Vagina (tissue), 2 donors: ENCODE measurements around the gene FAM163B. TPM values are rescaled to one million over a fixed set of nuclear protein-coding genes. Genes with fewer than 3 reads are reported as not detected.

Experiments used
- DNase-seq, 2 donors: peaks; one replicate each; pipeline ENCODE4 v3.0.0-alpha.2; 2017; ENCODE audit errors: extremely low spot score in 2 of 2
- H3K27ac ChIP-seq: fragments of 200-600 bp; sonication (generic); one replicate; pipeline ENCODE4 v1.5.1; 2019
- H3K27me3 ChIP-seq: fragments of 200-600 bp; sonication (generic); one replicate; pipeline ENCODE4 v1.5.1; 2019
- H3K36me3 ChIP-seq, 2 donors: fragments of 200-600 bp; sonication (generic); one replicate each; pipeline ENCODE4 v1.5.1; 2017 to 2019
- H3K4me1 ChIP-seq: fragments of 200-600 bp; sonication (generic); one replicate; pipeline ENCODE4 v1.5.1; 2019
- H3K4me3 ChIP-seq, 2 donors: fragments of 200-600 bp; sonication (generic); 1 replicate in 1 of 2; 2 replicates in 1 of 2; pipeline ENCODE4 v1.5.1; 2016 to 2019
- H3K9me3 ChIP-seq: fragments of 200-600 bp; sonication (generic); one replicate; pipeline ENCODE4 v1.5.1; 2019
- POLR2A ChIP-seq, 2 donors: fragments of 450-650 bp; IDR thresholded peaks; one replicate each; pipeline ENCODE4 v1.6.1; 2017; ENCODE audit warnings: antibody characterized with exemption in 2 of 2, mild to moderate bottlenecking in 2 of 2, moderate library complexity in 2 of 2
- POLR2AphosphoS5 ChIP-seq, 2 donors: sonication (generic); formaldehyde crosslinking; IDR thresholded peaks; one replicate each; pipeline ENCODE4 v1.9.0; 2017; ENCODE audit warnings: antibody characterized with exemption in 2 of 2, mild to moderate bottlenecking in 2 of 2, low read depth in 1 of 2; ENCODE audit not compliant: insufficient read depth in 1 of 2
- intact Hi-C: fragments of 100-400 bp; cut with DNase I; formaldehyde crosslinking; loops from one replicate; pipeline ENCODE4 v1.15.1; 2023
- total RNA-seq: library from RNA; depleted of rRNA; stranded (reverse); fragments of >200 nt; gene quantifications from one replicate; pipeline ENCODE4 v1.2.3, GENCODE V29; 2016
- TF ChIP-seq, protein P1 (sequence below), 3 experiments: fragments of 450-650 bp in 2 of 3; fragments of 200-600 bp in 1 of 3; sonication (generic) in 1 of 3; IDR thresholded peaks; one replicate each; pipeline ENCODE4 v1.5.1; 2017 to 2019; ENCODE audit warnings: antibody characterized with exemption in 3 of 3, mild to moderate bottlenecking in 2 of 3, moderate library complexity in 2 of 3

FAM163B gene
- total RNA-seq, 1 donor from 2014 or later, result not detected

DNA sequence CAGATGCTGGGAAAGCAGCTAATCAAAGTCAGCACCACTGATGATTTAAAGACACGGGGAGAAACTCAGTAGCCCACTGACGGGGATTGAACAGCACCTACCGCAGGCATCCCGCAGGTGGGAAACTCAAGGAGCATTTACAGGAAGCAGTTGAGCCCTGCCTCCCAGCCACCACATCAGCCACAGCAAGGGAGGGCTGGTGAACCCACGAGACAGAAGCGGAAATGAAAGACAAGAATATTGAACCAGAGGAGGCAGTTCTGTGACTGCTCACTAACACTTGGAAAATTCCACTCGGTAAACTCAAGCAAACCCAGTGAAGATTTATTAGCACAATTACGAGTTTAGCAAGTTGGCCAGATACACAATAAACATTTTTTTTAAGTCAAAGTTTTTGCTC is 10.6 kb upstream of the FAM163B start:
- Histone ChIP-seq H3K9me3 (no peaks in the 10 kb centered on the region), H3K27ac (no peak overlapping the region), H3K4me3 (no peak overlapping the region), H3K27me3 (no peaks in the 10 kb centered on the region), H3K4me1 (no peaks in the 10 kb centered on the region), H3K36me3 (no peaks in the 10 kb centered on the region)
- intact Hi-C loops, result no loop called here
- TF ChIP-seq, protein P1, sequence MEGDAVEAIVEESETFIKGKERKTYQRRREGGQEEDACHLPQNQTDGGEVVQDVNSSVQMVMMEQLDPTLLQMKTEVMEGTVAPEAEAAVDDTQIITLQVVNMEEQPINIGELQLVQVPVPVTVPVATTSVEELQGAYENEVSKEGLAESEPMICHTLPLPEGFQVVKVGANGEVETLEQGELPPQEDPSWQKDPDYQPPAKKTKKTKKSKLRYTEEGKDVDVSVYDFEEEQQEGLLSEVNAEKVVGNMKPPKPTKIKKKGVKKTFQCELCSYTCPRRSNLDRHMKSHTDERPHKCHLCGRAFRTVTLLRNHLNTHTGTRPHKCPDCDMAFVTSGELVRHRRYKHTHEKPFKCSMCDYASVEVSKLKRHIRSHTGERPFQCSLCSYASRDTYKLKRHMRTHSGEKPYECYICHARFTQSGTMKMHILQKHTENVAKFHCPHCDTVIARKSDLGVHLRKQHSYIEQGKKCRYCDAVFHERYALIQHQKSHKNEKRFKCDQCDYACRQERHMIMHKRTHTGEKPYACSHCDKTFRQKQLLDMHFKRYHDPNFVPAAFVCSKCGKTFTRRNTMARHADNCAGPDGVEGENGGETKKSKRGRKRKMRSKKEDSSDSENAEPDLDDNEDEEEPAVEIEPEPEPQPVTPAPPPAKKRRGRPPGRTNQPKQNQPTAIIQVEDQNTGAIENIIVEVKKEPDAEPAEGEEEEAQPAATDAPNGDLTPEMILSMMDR (IDR thresholded peaks at IDR 0.05), result no peak
- TF ChIP-seq POLR2A (IDR thresholded peaks at IDR 0.05) (no peak), POLR2AphosphoS5 (IDR thresholded peaks at IDR 0.05; ENCODE audit: insufficient read depth in 1 of 2, low read depth in 1 of 2) (no peak)
- no peak for DNase-seq

DNA sequence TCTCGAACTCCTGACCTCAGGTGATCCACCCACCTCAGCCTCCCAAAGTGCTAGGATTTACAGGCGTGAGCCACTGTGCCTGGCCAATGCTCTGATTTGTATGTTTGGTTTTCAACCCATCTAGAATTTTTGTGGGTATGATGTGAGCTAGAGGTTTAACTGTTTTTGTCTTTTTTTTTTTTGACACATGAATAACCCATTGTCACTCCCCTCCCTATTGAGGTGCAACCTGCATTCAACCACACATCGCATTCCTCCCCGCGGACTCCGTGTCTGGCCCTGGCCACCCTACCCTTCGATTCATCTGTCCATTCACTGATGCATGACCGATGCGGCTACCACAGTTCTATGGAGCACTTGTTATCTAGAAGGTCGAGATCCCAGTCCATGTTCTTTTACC is 9.5 kb upstream of the FAM163B start:
- TF ChIP-seq POLR2A (IDR thresholded peaks at IDR 0.05) (no peak), POLR2AphosphoS5 (IDR thresholded peaks at IDR 0.05; ENCODE audit: insufficient read depth in 1 of 2, low read depth in 1 of 2) (no peak)
- TF ChIP-seq, protein P1 (IDR thresholded peaks at IDR 0.05), result no peak
- intact Hi-C loops, result no loop called here
- H3K4me1 ChIP-seq, result no peaks in the 10 kb centered on the region
- H3K27ac ChIP-seq, result no peak overlapping the region
- H3K9me3 ChIP-seq, result no peaks in the 10 kb centered on the region
- no peak for DNase-seq
- H3K4me3 ChIP-seq, result no peak overlapping the region
- no peaks in the 10 kb centered on the region for H3K36me3 ChIP-seq
- no peaks in the 10 kb centered on the region for H3K27me3 ChIP-seq

DNA sequence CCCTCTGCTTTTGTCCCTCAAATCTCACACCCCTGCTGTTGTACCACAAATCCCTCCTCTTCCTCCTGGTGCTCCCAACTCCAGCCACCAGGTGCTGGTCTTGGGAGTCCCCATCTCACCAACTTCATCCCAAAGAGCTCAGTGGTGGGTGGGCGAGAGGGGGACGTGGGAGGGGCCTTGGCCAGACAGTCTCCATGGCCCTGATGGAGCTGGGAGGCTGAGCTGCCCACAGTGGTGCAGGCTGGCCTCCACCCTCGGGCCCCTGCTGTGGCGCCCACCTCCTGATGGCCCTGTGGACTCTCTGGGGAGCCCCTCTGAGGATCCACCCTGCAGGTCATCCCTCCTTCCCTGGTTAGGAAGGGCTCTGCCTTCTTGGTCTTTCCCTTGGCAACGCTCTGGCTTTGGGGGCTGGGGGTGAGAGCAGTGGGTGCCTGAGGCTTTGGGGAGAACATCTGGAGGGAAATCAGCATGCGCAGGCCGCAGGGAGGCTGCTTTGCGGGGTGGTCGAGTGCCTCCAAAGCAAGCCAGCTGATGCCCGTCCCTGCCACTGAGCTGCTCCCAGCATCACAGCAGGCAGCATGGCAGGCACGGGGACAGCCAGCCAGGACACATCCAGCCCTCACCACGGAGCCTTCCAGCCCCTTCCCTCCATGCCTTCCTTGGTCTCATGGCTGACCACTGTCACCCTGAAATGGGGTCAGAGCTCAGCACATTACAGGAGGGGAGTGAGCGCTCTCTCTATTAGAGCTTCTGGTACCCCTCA is 7.6 kb upstream of the FAM163B start:
- Histone ChIP-seq H3K27ac (no peak overlapping the region), H3K27me3 (no peaks in the 10 kb centered on the region), H3K36me3 (no peaks in the 10 kb centered on the region), H3K4me1 (no peaks in the 10 kb centered on the region), H3K4me3 (no peak overlapping the region), H3K9me3 (no peaks in the 10 kb centered on the region)
- TF ChIP-seq, protein P1 (IDR thresholded peaks at IDR 0.05), result no peak
- no peak for TF ChIP-seq POLR2AphosphoS5 (IDR thresholded peaks at IDR 0.05; ENCODE audit: insufficient read depth in 1 of 2, low read depth in 1 of 2)
- TF ChIP-seq POLR2A (IDR thresholded peaks at IDR 0.05), result no peak
- no peak for DNase-seq
- intact Hi-C loops, result no loop called here

DNA sequence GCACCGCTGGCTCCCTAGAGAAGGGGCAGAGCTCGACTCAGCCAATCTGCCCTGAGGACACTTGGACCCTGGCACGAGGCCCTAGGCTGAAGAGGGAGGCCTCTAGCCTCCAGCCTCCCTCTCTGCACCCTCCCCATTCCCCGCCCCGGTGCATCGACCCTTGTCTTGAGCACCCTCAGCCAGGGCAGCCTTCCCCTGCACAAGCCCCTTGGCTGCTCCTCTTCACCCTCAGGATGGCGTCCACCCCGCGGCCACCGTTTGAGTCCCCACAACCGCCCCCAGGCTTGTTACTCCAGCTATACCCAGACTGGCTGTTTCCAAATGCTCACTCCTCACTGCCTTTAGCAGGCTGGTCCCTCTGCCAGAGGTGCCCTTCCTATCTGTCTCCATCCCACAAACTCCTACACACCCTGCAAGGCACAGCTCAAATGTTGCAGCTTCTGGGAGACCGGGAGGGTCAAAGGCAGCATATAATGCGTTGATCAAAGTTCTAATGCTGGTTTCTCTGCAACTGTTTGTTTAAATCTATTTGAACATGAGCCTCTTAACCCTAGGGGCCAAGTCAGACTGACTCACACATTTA is 6.5 kb upstream of the FAM163B start:
- no peaks in the 10 kb centered on the region for H3K27me3 ChIP-seq
- H3K4me3 ChIP-seq, result no peak overlapping the region
- no peaks in the 10 kb centered on the region for H3K4me1 ChIP-seq
- no peak for TF ChIP-seq POLR2A (IDR thresholded peaks at IDR 0.05)
- TF ChIP-seq, protein P1 (IDR thresholded peaks at IDR 0.05), result no peak
- no peak for TF ChIP-seq POLR2AphosphoS5 (IDR thresholded peaks at IDR 0.05; ENCODE audit: insufficient read depth in 1 of 2, low read depth in 1 of 2)
- intact Hi-C loops, result no loop called here
- DNase-seq, result no peak
- H3K36me3 ChIP-seq, result no peaks in the 10 kb centered on the region
- no peak overlapping the region for H3K27ac ChIP-seq
- H3K9me3 ChIP-seq, result no peaks in the 10 kb centered on the region

DNA sequence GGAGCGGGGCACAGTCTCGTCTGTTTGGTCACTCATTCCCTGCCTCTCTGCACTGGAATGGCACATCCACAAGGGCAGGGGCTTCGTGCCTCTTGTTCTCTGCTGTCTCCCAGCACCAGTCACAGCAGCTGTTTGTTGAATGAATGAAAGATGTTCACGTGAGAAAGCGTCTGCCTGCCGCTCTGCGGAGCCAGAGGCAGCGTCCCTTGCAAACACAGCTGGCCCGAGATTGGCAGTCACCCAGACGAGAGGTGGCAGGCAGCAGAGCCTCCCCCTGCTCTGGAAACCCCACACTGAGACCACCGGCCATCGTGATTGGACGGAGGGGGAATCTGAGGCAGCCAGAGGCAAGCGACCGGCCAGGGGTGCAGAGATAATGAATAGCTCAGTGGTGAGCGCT is 6.0 kb upstream of the FAM163B start:
- DNase-seq, result no peak
- Histone ChIP-seq H3K27me3 (no peaks in the 10 kb centered on the region), H3K4me3 (no peak overlapping the region), H3K4me1 (no peaks in the 10 kb centered on the region), H3K27ac (no peak overlapping the region), H3K36me3 (no peaks in the 10 kb centered on the region), H3K9me3 (no peaks in the 10 kb centered on the region)
- TF ChIP-seq POLR2A (IDR thresholded peaks at IDR 0.05) (no peak), POLR2AphosphoS5 (IDR thresholded peaks at IDR 0.05; ENCODE audit: insufficient read depth in 1 of 2, low read depth in 1 of 2) (no peak)
- TF ChIP-seq, protein P1 (IDR thresholded peaks at IDR 0.05), result no peak
- intact Hi-C loops, result no loop called here
